ENCODE measurements around the gene LASP1NB.

The LASP1NB gene

DNA sequence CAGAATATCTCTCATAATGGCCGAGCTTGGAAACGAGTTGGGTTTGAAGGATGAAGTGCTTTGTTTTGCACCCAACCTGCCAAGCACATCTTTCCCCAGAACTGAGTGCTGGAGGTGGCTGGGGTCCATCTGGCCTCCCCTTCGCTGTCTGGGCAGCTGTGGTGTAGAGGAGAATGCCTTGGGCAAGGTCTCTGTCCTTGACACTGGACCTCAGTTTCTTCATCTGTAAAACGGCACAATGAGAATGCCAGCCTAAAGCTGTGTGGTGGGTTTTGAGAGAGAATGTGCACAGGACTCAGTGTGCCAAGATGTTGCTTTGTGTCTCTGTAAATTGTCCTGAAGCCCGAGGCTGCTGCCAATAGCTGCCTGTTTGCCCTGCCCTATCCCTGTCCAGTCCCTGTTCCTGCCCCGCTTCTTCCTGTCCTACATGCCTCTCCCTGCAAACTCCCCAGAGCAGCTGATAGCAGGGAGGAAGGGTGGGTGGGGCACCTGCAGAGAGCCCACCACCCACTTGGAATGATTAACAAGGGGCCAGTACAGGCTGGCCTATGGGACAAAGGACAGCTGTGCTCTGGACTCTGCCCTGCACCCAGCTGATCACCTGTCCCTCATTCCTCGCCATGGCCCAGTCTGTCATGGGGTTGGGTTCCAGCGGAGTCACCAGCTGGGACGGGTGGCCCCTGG, 40.2 kb upstream of the LASP1NB start:
- no peak for DNase-seq (ENCODE audit: low read depth)
- TF ChIP-seq, protein P1, sequence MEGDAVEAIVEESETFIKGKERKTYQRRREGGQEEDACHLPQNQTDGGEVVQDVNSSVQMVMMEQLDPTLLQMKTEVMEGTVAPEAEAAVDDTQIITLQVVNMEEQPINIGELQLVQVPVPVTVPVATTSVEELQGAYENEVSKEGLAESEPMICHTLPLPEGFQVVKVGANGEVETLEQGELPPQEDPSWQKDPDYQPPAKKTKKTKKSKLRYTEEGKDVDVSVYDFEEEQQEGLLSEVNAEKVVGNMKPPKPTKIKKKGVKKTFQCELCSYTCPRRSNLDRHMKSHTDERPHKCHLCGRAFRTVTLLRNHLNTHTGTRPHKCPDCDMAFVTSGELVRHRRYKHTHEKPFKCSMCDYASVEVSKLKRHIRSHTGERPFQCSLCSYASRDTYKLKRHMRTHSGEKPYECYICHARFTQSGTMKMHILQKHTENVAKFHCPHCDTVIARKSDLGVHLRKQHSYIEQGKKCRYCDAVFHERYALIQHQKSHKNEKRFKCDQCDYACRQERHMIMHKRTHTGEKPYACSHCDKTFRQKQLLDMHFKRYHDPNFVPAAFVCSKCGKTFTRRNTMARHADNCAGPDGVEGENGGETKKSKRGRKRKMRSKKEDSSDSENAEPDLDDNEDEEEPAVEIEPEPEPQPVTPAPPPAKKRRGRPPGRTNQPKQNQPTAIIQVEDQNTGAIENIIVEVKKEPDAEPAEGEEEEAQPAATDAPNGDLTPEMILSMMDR (conservative IDR thresholded peaks at IDR 0.05; ENCODE audit: low read depth, low read length), result no peak
- no peak overlapping the region for H3K4me3 ChIP-seq (ENCODE audit: low read length)

DNA sequence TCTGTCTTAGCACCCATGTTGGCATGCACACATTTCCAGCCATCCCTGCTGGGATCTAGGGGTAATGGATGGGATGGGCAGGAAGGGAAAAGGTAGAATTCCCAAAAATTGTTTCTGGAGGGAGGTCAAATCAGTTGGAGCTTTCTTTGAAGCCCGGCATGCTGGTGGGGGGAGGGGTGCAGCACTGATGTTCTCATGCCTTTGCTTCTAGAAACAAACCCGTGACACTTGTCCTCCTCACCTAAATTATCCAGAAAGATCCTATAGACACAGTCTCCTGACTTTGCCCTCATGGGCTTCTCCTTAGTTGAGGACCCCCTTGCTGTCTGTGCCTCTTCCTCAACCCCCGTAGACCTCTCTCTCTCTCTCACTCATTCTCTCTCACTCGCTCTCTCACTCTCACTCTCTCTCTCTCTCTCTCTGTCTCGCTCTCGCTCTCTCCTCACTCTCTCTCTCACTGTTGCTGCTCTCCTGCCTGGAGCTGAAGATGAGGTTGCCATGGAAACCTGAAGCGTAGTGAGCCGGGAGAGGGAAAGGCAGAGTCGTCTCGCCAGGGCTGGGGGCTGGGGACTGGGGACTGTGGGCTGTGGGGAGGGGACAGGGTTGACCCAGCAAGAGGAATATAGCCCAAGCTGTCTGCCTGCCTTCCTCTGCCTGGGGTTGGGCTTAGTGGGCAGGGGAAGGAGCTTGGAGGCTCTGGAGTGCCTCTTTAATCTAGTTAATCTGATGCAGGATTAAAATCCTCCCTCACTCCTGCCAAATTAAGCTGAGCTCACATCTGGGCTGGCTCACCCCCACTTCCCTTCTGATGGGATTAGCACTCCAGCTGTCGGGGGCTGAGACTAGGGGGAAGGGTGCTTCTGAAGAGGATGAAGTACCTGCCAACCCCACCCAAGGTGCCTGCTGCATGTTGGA, 39.4 kb upstream of the LASP1NB start:
- no peak for DNase-seq (ENCODE audit: low read depth)
- TF ChIP-seq, protein P1 (conservative IDR thresholded peaks at IDR 0.05; ENCODE audit: low read depth, low read length), result no peak
- no peak overlapping the region for H3K4me3 ChIP-seq (ENCODE audit: low read length)

DNA sequence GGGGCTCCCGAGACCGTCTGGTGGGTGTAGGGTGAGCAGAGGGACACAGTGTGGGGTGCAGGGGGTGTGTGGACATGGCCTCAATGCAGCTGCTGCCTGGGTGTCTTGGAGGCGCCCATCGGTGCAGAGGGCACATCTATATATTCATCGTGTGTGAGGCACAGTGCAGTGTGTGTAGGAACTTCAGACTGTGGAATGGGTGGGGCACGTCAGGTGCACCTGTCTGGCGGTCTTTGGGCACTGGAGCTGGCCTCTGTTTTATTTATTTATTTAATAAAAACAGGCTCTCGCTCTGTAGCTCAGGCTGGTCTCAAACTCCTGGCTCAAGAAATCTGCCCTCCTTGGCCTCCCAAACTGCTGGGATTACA, 38.8 kb upstream of the LASP1NB start:
- DNase-seq (ENCODE audit: low read depth), result no peak
- H3K4me3 ChIP-seq (ENCODE audit: low read length), result no peak overlapping the region
- TF ChIP-seq, protein P1 (conservative IDR thresholded peaks at IDR 0.05; ENCODE audit: low read depth, low read length), result no peak

DNA sequence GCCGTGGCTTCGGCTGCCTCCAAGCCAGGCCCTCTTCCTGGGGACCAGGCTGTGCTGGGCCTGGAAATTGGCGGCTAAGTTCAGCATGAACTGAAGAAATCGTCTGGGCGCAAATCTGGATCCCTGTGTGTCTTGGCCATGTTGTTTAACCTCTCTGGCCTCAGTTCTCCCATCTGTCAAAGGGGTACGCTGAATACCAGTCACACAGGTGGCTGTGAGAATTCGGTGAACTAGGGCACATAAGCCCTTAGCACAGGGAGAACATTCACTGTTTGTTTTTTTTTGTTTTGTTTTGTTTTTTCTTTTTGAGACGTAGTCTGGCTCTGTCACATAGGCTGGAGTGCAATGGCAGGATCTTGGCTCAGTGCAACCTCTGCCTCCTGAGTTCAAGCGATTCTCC, 36.6 kb upstream of the LASP1NB start:
- TF ChIP-seq, protein P1 (conservative IDR thresholded peaks at IDR 0.05; ENCODE audit: low read depth, low read length), result no peak
- no peak overlapping the region for H3K4me3 ChIP-seq (ENCODE audit: low read length)
- no peak for DNase-seq (ENCODE audit: low read depth)

DNA sequence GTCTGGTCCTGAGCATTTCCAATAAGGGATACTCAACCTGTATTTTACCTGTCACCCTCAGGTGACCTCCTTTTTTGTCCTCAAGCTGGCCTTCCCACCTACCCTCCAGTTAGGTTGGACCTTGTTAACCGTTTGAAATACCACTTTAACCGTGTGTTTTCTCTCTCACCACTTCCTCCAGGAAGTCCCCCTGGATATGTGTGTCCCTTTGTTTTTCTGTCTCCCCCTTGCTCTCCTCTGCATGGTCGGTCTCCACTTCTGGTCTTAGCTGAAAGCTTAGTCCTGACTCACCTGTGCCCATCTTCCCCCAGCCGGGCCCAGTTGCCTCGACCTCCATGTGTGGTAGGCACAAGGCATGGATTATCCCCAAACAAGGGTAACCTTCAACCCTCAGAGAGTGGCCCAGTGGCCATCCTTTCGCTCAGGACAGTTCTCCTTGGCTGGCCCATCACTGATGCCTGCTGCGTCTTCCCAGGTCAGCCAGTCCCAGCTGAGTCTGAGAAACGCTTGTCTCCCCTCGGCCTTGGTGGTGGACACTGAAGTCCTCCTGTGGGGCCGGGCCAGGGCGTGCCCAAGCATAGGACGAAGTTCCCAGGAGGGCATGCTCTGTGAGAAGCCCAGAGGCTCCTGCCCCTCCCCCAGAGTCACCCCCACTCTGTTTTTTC, 35.5 kb upstream of the LASP1NB start:
- TF ChIP-seq, protein P1 (conservative IDR thresholded peaks at IDR 0.05; ENCODE audit: low read depth, low read length), result no peak
- no peak for DNase-seq (ENCODE audit: low read depth)
- no peak overlapping the region for H3K4me3 ChIP-seq (ENCODE audit: low read length)

DNA sequence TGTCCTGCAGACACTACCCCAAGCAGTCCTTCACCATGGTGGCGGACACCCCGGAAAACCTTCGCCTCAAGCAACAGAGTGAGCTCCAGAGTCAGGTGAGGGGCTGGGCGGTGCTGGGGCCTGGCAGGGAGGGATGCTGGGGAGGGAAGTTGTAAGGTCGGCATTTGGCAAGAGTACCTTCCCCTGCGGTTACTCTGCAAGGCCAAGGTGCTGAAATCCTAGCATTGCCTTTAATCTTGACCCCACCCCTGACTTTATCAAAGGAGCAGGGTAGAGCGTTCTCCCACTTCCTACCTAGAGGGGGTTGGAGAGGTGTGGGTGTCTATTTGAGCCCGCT, 35.0 kb upstream of the LASP1NB start:
- TF ChIP-seq, protein P1 (conservative IDR thresholded peaks at IDR 0.05; ENCODE audit: low read depth, low read length), result no peak
- no peak for DNase-seq (ENCODE audit: low read depth)
- H3K4me3 ChIP-seq (ENCODE audit: low read length), result no peak overlapping the region

Data from retinal pigment epithelial cell (primary cell).